ENCODE data around the gene CASZ1.
A peak's percentile ranks its signal among the peaks of the same experiment; 100 is the strongest.

Gene CASZ1

GRCh38 chr1:10635085-10635896 is 161.2 kb downstream of the CASZ1 start:
- peak in 1 of 2 experiments; percentile 46 for DNase-seq

DNA sequence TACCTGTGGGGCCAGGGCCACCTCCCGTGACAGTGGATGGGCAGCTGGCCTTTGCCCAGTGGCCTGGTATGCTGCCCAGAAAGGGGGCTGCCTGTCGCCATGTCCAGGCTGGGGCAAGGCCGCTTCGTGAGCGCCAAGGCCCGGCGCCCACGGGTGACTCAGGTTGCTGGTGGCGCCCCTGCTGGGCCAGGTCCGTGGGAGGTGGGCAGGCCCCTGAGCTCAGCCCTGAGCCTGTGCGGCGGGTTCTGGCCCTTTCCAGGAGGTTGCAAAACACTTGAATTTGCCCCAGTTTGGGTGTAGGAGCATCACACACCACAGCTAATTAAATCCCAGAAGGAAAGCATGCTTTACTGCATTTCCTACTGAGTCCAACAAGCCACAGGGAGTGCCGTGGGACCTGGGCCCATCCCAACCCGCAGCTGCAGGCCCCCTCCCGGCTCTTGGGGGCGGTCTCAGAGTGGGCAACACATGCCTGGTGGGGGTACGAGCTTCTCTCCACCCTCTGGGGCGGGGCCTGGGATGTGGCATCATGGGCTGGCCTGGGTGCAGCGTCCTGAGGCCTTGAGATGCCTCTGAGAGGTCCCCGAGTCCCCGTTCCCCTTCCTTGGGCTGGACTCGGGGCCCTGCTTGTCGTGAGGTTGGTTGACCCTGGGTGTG is 161.9 kb downstream of the CASZ1 start:
- no peak for DNase-seq

DNA sequence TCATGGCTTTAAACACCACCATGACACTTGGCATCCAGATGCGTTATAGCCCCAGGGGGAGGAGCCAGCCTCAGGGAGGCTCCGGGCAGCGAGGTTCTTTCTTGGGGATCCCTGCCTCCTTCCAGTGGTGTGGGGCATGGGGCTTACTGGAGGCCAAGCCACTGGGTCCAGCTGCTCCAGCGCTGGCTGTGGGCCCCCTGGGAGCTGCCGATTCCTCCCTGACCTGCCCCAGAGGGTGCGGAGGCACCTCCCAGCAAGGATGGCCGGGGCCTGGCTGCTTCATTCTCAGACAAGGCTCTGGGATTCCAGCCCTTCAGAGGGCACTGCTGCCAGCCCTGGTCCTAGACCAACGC is 162.4 kb downstream of the CASZ1 start:
- no peak for DNase-seq

DNA sequence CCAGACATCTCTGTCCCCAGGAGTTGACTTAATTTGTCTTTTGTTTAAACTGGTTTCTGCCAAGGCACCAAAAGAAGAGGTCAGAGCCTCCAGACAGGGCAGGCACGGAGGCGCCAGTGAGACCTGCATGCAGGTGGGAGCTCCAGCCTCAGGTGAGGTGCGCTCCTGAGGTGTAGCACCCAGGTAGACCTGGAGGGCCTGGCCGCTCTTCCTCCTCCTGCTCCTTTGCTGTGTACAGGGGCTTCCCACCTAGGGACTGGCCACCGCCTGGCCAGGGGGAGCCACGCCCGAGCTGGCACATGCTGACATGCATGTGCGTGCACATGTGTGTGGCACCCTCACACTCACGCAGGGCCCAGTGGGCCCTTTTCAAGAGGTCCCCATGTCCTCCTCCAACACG is 163.0 kb downstream of the CASZ1 start:
- DNase-seq: no peak

GRCh38 chr1:10632691-10633090 is 163.8 kb downstream of the CASZ1 start:
- DNase-seq: no peak

DNA sequence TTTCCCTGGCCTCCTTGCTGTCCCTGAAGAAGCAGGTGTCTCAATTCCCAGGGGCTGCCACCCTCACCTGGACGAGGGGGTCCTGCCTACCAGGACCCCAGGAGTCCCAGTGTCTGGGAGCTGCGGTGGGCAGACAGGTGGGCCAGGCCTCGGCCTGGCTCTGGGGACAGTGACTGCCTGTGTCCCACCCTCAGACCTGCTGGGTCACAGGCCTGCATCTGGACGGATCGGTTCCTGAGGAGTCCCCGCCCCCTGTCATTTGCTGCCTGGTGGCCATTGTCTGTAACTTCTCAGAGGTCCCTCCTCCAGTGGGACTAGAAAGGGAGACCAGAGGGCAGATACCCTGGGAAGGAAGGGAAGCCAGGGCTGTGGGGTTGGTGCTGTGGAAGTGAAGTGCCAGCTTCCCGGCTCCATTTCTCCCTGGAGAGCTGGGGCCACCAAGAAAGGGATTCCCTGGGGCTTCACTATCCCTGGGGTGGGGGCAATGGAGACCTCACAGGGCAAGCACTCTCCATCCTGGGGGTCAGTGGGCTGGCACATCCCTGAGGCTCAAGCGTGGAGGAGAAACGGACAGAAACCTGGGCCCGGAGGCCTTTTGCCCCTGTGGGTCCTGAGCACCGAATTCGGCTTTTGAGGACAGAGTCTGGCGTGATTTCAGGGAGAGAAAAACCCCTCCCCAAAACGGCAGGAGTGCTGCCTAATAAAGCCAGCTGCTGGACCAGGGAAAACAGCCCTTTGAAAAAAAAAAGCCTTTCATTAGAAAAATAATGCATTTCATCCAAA is 164.4 kb downstream of the CASZ1 start:
- DNase-seq: no peak

GRCh38 chr1:10631121-10631810 is 165.2 kb downstream of the CASZ1 start:
- no peak for DNase-seq

GRCh38 chr1:10630661-10631120 is 165.8 kb downstream of the CASZ1 start:
- no peak for DNase-seq

DNA sequence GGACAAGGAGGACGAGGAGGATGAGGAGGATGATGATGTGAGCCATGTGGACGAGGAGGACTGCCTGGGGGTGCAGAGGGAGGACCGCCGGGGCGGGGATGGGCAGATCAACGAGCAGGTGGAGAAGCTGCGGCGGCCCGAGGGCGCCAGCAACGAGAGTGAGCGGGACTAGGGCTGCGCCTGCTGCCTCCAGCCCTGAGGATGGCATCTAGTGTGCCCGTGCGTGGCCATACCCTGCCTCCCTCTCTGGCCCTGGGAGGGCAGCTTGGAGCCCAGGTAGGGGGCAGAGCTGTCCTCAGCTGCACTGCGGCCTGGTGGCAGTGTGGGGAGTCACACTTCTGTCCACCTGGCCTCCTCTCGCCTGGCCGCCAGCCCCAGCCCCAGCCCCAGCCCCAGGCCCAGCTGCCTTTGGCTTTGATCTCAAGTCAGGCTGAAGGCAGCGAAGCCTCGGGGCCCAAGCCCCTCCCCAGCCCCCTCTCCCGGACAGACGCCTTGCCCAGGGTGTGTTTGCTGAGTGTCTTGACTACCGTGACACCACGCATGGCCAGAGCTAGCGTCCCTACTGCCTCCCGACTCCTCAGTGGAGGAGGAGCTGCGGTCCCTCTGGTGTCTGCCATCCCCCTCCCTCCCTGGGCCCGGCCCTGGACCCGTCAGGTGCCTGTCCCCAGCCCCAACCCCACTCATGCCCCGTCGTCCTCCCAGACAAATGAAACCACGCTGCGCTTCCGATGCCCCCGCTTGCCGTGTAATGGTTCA is 166.5 kb downstream of the CASZ1 start:
- no peak for DNase-seq

- no peak for DNase-seq
Measured at GRCh38 chr1:10629091-10629815, 167.2 kb downstream of the CASZ1 start.

- peak; percentile 22 to 54 for DNase-seq
Measured at GRCh38 chr1:10628685-10629084, 167.8 kb downstream of the CASZ1 start.

- DNase-seq: no peak
Measured at GRCh38 chr1:10626791-10627410, 169.5 kb downstream of the CASZ1 start.

- no peak for DNase-seq
Measured at GRCh38 chr1:10626131-10626731, 170.2 kb downstream of the CASZ1 start.

DNA sequence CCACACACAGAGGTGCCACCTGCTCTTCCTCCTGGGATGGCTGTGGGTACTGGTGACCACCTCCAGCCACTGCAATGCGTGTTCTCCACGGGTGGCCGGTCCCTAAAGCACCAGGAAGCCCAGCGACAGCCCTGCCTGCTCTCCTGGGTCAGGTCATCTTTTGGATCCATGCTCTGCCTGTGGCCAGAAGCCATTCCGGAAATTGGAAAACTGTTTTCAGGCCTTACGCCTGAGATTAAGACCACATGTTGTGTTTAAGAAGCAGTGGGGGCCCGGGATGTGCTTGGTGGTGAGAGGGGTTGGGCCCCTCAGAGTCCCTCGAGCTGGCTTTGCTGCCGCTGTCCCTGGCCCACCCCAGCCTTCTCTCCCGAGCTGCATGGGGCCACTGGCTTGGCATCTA is 170.9 kb downstream of the CASZ1 start:
- DNase-seq: no peak

GRCh38 chr1:10625076-10625475 is 171.4 kb downstream of the CASZ1 start:
- DNase-seq: no peak

GRCh38 chr1:10624256-10625050 is 172.0 kb downstream of the CASZ1 start:
- no peak for DNase-seq

- DNase-seq: no peak
Measured at GRCh38 chr1:10623686-10624145, 172.7 kb downstream of the CASZ1 start.

DNA sequence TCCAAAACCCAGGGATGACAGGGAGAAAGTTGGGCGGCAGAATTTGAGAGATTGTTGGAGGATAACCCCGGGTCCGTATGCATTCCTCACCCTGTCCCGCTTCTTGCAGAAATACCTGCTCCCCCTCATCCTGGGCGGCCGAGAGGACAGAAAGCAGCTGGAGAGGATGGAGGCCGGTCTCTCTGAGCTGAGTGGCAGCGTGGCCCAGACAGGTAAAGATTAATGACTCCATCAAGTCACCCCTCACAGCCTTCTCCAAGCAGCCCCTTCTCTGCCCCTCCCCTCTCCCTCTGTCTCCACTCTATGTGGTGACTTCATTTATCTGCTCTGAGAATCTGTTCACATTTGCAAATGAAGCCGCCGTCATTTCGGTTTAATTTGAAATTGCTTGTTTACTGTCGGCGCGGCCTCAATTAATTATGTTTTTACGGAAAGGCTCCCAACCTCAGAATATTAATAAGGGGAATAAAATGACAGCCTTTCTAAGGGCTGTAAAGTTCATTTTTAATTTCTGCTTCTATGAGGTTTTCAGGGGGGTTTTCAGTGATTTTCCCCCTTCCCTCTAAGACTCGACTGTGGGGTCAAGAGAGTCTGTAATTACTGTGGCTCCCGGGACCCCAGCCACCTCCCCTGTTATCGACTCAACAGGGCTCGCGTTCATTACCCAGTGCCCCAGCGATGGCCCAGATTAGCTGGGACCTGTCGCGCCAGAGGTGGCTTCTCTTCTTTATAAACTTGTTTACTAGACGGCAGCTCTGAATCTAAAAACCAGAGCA is 173.3 kb downstream of the CASZ1 start:
- no peak for DNase-seq

- DNase-seq: no peak
Measured at GRCh38 chr1:10621906-10622305, 174.5 kb downstream of the CASZ1 start.
